ENCODE data around the gene CSH1.
A peak's percentile ranks its signal among the peaks of the same experiment; 100 is the strongest.
"Not testable (repeated sequence)": the region's sequence is repeated elsewhere in the genome, so short reads cannot be mapped to it uniquely, and the experiment has no call there.

CSH1 gene

DNA sequence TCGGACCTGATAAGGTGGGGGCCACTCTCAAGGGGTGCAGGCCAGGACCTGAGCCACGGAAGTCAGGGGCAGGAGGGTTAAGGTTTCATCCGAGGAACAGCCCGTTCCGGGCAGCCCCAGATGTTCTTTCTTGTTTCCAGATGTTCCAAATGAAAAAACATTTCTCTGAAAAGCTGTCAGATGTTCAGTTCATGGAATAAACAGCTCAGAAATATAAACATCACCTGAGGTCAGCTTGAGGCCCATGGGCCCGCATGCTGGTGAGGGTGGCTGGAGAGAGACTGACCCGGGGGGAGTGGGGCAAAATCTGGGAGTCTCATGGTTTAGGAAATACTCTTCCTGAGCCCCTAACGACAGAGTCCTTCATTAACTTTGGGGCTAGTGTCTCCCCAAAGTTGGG, 37.2 kb upstream of the CSH1 start:
- Mint-ChIP-seq H3K4me3 (no peak overlapping the region), H3K4me1 (ENCODE audit: low read depth) (peaks cover 41% of the 10 kb centered on the region), H3K36me3 (ENCODE audit: low read depth) (no peaks in the 10 kb centered on the region), H3K9me3 (no peaks in the 10 kb centered on the region), H3K27me3 (peaks cover 15% of the 10 kb centered on the region), H3K27ac (peak overlapping the region; percentile 37)
- intact Hi-C loops (cut with micrococcal nuclease): no loop called here

DNA sequence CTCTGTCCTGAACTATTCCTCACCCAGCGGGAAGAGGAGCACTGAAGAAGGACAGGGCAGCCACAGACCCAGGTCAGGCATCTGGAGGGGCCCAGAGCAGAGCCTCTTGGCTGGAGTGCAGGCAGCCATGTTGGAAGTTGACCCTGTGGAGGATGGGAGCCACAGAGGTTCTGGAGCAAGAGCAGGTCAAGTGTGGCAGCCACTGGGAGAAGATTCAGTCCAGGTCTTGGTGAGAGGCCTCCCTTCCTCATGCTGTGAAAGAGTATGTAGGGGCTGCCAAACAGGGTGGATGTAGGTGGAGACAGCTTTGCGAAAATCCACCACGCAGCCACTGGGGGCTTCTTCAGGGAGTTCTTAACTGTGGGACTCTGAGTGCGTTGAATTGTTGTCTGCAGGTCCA, 36.3 kb upstream of the CSH1 start:
- peaks cover 38% of the 10 kb centered on the region for H3K4me1 Mint-ChIP-seq (ENCODE audit: low read depth)
- H3K36me3 Mint-ChIP-seq (ENCODE audit: low read depth): no peaks in the 10 kb centered on the region
- H3K4me3 Mint-ChIP-seq: no peak overlapping the region
- peaks cover 15% of the 10 kb centered on the region for H3K27me3 Mint-ChIP-seq
- no peak overlapping the region for H3K27ac Mint-ChIP-seq
- H3K9me3 Mint-ChIP-seq: no peaks in the 10 kb centered on the region
- intact Hi-C loops (cut with micrococcal nuclease): no loop called here

- intact Hi-C loops (cut with micrococcal nuclease): no loop called here
- Mint-ChIP-seq H3K27ac (peak within 1 kb of the TSS; percentile 71), H3K4me3 (no peak within 1 kb of the TSS), H3K9me3 (no peaks in the 10 kb centered on the region), H3K4me1 (ENCODE audit: low read depth) (peaks cover 38% of the 10 kb centered on the region), H3K36me3 (ENCODE audit: low read depth) (no peaks in the 10 kb centered on the region), H3K27me3 (peaks cover 15% of the 10 kb centered on the region)
Measured at GRCh38 chr17:63931981-63932561, 35.7 kb upstream of the CSH1 start, which contains the start of gene CD79B. Gene CD79B, minus strand, starts transcription at chr17:63932331. Its CDS starts 70 bp downstream, at chr17:63932261.

GRCh38 chr17:63930951-63931575, 34.7 kb upstream of the CSH1 start:
- Mint-ChIP-seq H3K36me3 (ENCODE audit: low read depth) (no peaks in the 10 kb centered on the region), H3K4me1 (ENCODE audit: low read depth) (peaks cover 38% of the 10 kb centered on the region)
- intact Hi-C loops (cut with micrococcal nuclease): no loop called here

DNA sequence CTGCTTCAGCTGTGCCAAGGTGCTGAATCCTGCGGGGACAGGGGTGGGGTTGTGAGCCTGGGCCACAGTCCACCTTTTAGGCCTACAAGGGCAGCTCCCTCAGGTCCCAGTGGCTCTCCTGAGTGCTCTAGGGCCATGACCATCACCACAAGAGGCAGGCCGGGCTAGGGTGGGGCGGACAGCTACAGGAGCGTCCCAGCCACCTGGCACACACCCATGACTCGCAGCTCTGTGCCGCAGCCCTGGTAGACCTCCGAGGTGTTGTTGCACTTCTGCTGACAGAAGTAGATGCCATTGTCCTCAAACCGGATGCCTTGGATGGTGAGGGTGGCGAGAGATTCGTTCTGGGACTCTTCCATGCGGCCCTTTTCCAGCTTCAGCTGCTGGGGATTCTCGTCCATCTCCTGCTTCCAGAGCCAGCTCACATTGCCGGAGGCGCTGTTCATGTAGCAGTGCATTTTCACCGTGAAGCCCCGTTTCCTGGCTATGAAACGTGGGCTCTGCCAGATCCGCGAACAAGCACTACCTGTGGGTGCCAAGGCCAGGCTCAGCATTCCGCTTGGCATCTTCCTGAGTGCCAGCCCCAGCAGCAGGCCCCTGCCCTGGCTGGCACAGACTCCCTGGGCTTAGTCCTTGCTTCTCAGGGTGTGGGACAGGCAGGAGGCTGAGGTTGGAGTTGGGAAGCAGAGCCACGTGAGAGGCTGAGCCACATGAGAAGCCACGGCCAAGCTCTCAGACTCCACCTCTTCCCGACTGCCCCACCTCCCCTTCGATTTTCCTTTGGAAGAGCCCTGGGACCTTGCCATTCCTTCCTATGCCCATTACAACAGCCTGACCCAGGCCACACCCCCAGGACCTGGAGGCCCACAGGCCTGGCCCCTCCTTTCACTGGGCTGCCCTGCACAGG, 33.7 kb upstream of the CSH1 start:
- Mint-ChIP-seq H3K27ac (peak overlapping the region; percentile 71), H3K4me3 (no peak overlapping the region)
- intact Hi-C loops (cut with micrococcal nuclease): no loop called here

More at GRCh38 chr17:63930951-63931575, 34.7 kb upstream of the CSH1 start:
- Mint-ChIP-seq H3K9me3 (no peaks in the 10 kb centered on the region), H3K27me3 (peaks cover 14% of the 10 kb centered on the region), H3K4me3 (no peak overlapping the region), H3K27ac (peak overlapping the region; percentile 71)

GRCh38 chr17:63928966-63929695, 32.8 kb upstream of the CSH1 start:
- no peak overlapping the region for H3K27ac Mint-ChIP-seq
- no peaks in the 10 kb centered on the region for H3K9me3 Mint-ChIP-seq
- H3K4me1 Mint-ChIP-seq (ENCODE audit: low read depth): peaks cover 31% of the 10 kb centered on the region
- intact Hi-C loops (cut with micrococcal nuclease): no loop called here
- H3K27me3 Mint-ChIP-seq: peaks cover 13% of the 10 kb centered on the region
- H3K4me3 Mint-ChIP-seq: no peak overlapping the region
- no peaks in the 10 kb centered on the region for H3K36me3 Mint-ChIP-seq (ENCODE audit: low read depth)

More for the DNA sequence above, 33.7 kb upstream of the CSH1 start:
- peaks cover 13% of the 10 kb centered on the region for H3K27me3 Mint-ChIP-seq
- peaks cover 38% of the 10 kb centered on the region for H3K4me1 Mint-ChIP-seq (ENCODE audit: low read depth)
- no peaks in the 10 kb centered on the region for H3K36me3 Mint-ChIP-seq (ENCODE audit: low read depth)
- no peaks in the 10 kb centered on the region for H3K9me3 Mint-ChIP-seq

DNA sequence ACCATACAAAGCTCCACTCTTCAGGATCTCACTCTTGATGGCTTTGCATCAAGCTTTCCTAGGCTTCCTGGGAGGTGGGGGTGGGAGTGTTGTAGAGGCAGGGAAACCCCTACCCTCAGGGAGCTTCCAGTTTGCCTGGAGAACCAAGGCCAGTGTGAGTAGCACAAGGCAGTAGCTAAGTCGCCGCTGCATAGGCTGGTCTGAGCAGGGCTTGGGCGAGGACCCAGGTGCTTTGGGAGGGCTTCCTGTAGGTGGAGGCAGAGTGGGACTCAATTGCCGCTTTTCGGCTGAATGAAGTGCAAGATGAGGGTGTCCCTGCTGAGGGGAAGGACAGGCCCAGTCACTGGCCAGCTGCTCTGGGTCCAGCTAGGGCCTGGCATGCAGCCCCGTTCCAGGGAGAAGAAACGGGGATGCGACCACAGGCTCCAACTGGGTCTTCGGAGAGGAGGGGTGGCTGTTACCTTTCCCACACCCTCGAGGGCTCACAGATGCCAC, 31.8 kb upstream of the CSH1 start:
- Mint-ChIP-seq H3K4me3 (no peak overlapping the region), H3K27me3 (peaks cover 10% of the 10 kb centered on the region), H3K27ac (no peak overlapping the region), H3K9me3 (no peaks in the 10 kb centered on the region), H3K4me1 (ENCODE audit: low read depth) (peaks cover 32% of the 10 kb centered on the region), H3K36me3 (ENCODE audit: low read depth) (no peaks in the 10 kb centered on the region)
- intact Hi-C loops (cut with micrococcal nuclease): no loop called here

- intact Hi-C loops (cut with micrococcal nuclease): no loop called here
- Mint-ChIP-seq H3K9me3 (no peaks in the 10 kb centered on the region), H3K27ac (no peak overlapping the region), H3K36me3 (ENCODE audit: low read depth) (no peaks in the 10 kb centered on the region), H3K27me3 (peaks cover 8% of the 10 kb centered on the region), H3K4me3 (no peak overlapping the region), H3K4me1 (ENCODE audit: low read depth) (peaks cover 34% of the 10 kb centered on the region)
Measured at GRCh38 chr17:63927464-63928171, 31.2 kb upstream of the CSH1 start.

DNA sequence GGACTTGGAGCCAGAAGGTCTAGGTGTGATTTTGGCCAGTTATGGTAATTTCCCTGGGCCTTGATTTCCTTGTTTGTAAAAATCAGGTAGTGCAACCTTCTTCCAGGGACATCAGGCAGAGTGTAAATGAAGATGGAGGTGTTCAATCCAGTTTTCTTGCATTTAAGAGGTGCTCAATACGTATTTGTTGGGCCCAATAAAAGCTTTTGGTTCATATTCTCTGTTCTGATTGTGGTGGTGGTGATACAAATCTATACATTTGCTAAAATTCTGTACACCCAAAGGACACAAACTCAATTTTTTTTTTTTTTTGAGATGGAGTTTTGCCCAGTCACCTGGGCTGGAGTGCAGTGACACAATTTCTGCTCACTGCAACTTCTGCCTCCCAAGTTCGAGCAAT, 29.8 kb upstream of the CSH1 start:
- no peak overlapping the region for H3K4me3 Mint-ChIP-seq
- H3K27me3 Mint-ChIP-seq: peaks cover 5% of the 10 kb centered on the region
- H3K4me1 Mint-ChIP-seq (ENCODE audit: low read depth): peaks cover 27% of the 10 kb centered on the region
- H3K36me3 Mint-ChIP-seq (ENCODE audit: low read depth): no peaks in the 10 kb centered on the region
- no peak overlapping the region for H3K27ac Mint-ChIP-seq
- intact Hi-C loops (cut with micrococcal nuclease): no loop called here
- H3K9me3 Mint-ChIP-seq: no peaks in the 10 kb centered on the region

DNA sequence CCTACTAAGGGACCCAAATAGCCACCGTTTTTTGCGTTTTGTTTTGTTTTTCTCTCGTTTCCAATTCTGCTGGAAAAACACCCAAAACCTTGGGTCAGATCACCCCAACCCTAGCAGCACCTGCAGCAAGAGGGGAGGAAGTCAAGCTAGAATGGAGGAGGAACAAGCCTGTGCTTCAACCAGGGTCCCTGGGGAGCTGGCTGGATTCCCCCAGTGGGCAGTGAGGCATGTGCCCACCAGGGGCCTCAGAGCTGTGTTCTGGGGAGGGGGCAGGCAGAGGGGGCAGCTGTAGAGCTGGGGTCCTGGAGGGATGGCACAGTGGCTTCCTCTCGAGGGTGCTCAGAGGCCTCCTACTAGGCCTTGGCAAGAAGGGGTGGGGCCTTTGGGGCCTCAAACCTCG, 29.2 kb upstream of the CSH1 start:
- Mint-ChIP-seq H3K4me1 (ENCODE audit: low read depth) (peaks cover 21% of the 10 kb centered on the region), H3K27ac (no peak overlapping the region), H3K4me3 (no peak overlapping the region), H3K36me3 (ENCODE audit: low read depth) (no peaks in the 10 kb centered on the region), H3K9me3 (no peaks in the 10 kb centered on the region), H3K27me3 (peaks cover 2% of the 10 kb centered on the region)
- intact Hi-C loops (cut with micrococcal nuclease): no loop called here

DNA sequence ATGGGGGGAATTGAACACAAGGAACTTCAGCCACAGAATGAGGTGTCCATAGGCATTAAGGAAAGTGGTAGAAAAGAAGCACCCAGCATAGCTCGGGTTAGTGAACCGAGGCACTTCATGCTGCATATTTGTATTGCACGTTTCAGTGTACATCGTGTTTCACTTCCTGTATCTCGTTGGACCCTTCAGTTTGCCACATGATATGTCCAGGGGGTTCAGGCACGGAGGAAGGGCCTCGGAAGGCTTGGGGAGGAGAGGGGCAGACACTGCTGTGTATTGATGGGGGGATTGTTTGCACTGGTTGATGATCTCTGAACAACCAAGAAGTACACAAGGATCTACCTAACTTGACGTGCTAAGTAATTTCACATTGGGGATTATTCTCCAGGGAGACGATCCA, 26.0 kb upstream of the CSH1 start:
- intact Hi-C loops (cut with micrococcal nuclease); H3K9me3 Mint-ChIP-seq; H3K36me3 Mint-ChIP-seq (ENCODE audit: low read depth); H3K27ac Mint-ChIP-seq; H3K27me3 Mint-ChIP-seq: not testable (repeated sequence)
- Mint-ChIP-seq H3K4me3 (peak overlapping the region; percentile 44), H3K4me1 (ENCODE audit: low read depth) (peaks cover 21% of the 10 kb centered on the region)

DNA sequence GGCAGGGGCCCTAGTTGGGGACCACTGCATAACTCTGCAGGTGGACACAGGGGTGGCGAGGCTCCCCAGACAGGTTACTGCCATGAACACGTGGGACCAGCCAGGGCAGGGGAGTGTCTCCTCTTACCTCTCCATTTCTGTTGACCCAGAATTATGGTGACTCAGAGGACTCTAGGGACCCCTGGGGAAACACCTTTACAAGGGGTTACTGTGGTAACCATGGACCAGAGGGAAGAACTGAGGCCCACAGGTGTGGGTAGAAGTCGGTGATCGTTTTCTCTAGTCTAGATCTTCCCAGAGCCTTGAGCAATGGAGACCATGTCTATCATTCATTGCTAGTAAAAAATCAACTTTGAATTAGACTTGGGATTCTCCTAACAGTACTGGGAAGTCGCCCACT, 24.4 kb upstream of the CSH1 start:
- H3K36me3 Mint-ChIP-seq (ENCODE audit: low read depth); intact Hi-C loops (cut with micrococcal nuclease); H3K9me3 Mint-ChIP-seq; H3K27ac Mint-ChIP-seq; H3K4me3 Mint-ChIP-seq: not testable (repeated sequence)
- Mint-ChIP-seq H3K27me3 (peaks cover 14% of the 10 kb centered on the region), H3K4me1 (ENCODE audit: low read depth) (peaks cover 30% of the 10 kb centered on the region)

DNA sequence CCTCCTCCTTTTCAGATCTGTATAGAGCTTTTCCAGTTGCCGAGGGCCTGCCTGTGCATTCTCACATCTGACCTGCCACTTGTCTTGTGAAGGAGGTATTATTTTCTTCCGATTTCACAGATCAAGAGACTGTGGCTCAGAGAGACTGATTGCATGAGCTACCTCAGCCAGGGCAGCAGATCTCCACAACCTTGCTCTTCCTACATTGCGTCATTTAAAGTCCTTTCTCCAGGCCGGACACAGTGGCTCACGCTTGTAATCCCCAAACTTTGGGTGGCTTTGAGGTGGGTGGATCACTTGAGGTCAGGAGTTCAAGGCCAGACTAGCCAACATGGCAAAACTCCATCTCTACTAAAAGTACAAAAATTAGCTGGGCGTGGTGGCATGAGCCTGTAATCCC, 23.7 kb upstream of the CSH1 start:
- H3K36me3 Mint-ChIP-seq (ENCODE audit: low read depth); intact Hi-C loops (cut with micrococcal nuclease); H3K27ac Mint-ChIP-seq; H3K4me3 Mint-ChIP-seq; H3K9me3 Mint-ChIP-seq: not testable (repeated sequence)
- Mint-ChIP-seq H3K4me1 (ENCODE audit: low read depth) (peaks cover 35% of the 10 kb centered on the region), H3K27me3 (peaks cover 14% of the 10 kb centered on the region)
